GM12891 (cell line): ENCODE data around the gene CEACAM1.

Experiments
- PAX5 ChIP-seq: IDR thresholded peaks from 2 replicates; pipeline ENCODE4 v1.6.1; 2011; ENCODE audit warnings: low read length, moderate library complexity, mild to moderate bottlenecking; ENCODE audit not compliant: insufficient read depth, severe bottlenecking
- POLR2A ChIP-seq: IDR thresholded peaks from 2 replicates; pipeline ENCODE4 v1.6.1; 2011; ENCODE audit warnings: low read depth, low read length, control low read depth
- POLR2AphosphoS5 ChIP-seq: IDR thresholded peaks from 2 replicates; pipeline ENCODE4 v1.6.1; 2011; ENCODE audit warnings: low read depth, low read length, control low read depth
- POU2F2 ChIP-seq: IDR thresholded peaks from 2 replicates; pipeline ENCODE4 v1.6.1; 2011; ENCODE audit warnings: low read depth, mild to moderate bottlenecking, control low read depth, low read length, moderate library complexity
- SPI1 ChIP-seq: IDR thresholded peaks from 2 replicates; pipeline ENCODE4 v1.6.1; 2011; ENCODE audit warnings: low read depth, low read length, control low read depth
- TAF1 ChIP-seq: IDR thresholded peaks from 2 replicates; pipeline ENCODE4 v1.6.1; 2011; ENCODE audit warnings: low read depth, low read length, control low read depth

GRCh38 chr19:42569193-42569592 is 40.9 kb upstream of the CEACAM1 start:
- TF ChIP-seq POLR2AphosphoS5, result no peak
- no peak for TF ChIP-seq POLR2A
- TF ChIP-seq TAF1, result no peak
- TF ChIP-seq SPI1, result no peak
- no peak for TF ChIP-seq PAX5
- TF ChIP-seq POU2F2, result no peak
